H1 (cell line): ENCODE results near the gene ZNF407. TPM values are rescaled to one million over a fixed set of nuclear protein-coding genes. Genes with fewer than 3 reads are reported as not detected.

ENCODE experiments used
- CTCF ChIA-PET: fragments of 300-600 bp; sonication (Branson Sonifier 250); formaldehyde crosslinking; loops from one replicate; lab custom pipeline; 2021; ENCODE audit not compliant: partially characterized antibody; lab: Charles Lee
- POLR2A ChIA-PET: fragments of 300-600 bp; sonication (Branson Sonifier 250); formaldehyde crosslinking; loops from one replicate; lab custom pipeline; 2021; ENCODE audit warnings: inconsistent platforms; ENCODE audit not compliant: partially characterized antibody; lab: Charles Lee
- DNase-seq, 2 experiments: peaks; one replicate each; pipeline versions ENCODE4 v3.0.0 to v3.0.0-alpha.2; 2010 to 2022; ENCODE audit warnings: low spot score in 2 of 2, low read depth in 1 of 2, mixed read lengths in 1 of 2
- FAIRE-seq: peaks from 2 replicates; lab custom pipeline; 2011; peaks lifted over from hg19 to GRCh38; lab: Jason Lieb, UNC
- H2AFZ ChIP-seq: 2 replicates; pipeline ENCODE4 v1.8.1; 2012; ENCODE audit warnings: low read length, inconsistent platforms
- H2AK5ac ChIP-seq: 2 replicates; pipeline ENCODE4 v1.6.1; 2013; ENCODE audit warnings: low read depth, low read length
- H2BK120ac ChIP-seq: replicated peaks from 2 replicates; pipeline ENCODE3; 2013; ENCODE audit warnings: low read depth, low read length, inconsistent platforms
- H2BK12ac ChIP-seq: 2 replicates; pipeline ENCODE4 v1.6.1; 2013; ENCODE audit warnings: low read depth, low read length
- H2BK15ac ChIP-seq: 2 replicates; pipeline ENCODE4 v1.6.1; 2013; ENCODE audit warnings: low read length
- H2BK20ac ChIP-seq: 2 replicates; pipeline ENCODE4 v1.6.1; 2013; ENCODE audit warnings: low read length
- H2BK5ac ChIP-seq: 2 replicates; pipeline ENCODE4 v1.6.1; 2013; ENCODE audit warnings: low read depth, low read length
- H3K14ac ChIP-seq: 2 replicates; pipeline ENCODE4 v1.6.1; 2013; ENCODE audit warnings: inconsistent platforms; ENCODE audit not compliant: insufficient read length
- H3K18ac ChIP-seq: 2 replicates; pipeline ENCODE4 v1.6.1; 2013; ENCODE audit warnings: low read length; ENCODE audit errors: extremely low read depth
- H3K23ac ChIP-seq: 2 replicates; pipeline ENCODE4 v1.6.1; 2013; ENCODE audit warnings: inconsistent platforms; ENCODE audit not compliant: insufficient read length
- H3K23me2 ChIP-seq: 2 replicates; pipeline ENCODE4 v1.6.1; 2013; ENCODE audit warnings: low read depth, low read length
- H3K27ac ChIP-seq: 2 replicates; pipeline ENCODE4 v1.6.1; 2011; ENCODE audit warnings: low read depth, low read length, inconsistent platforms
- H3K27me3 ChIP-seq, 4 experiments: replicated peaks in 1 of 4; 1 replicate in 1 of 4; 2 replicates in 3 of 4; pipeline versions ENCODE4 v1.6.1 to v1.8.1; 2011 to 2013; ENCODE audit warnings: low read length in 3 of 4, mild to moderate bottlenecking in 3 of 4, inconsistent platforms in 2 of 4, mixed read lengths in 2 of 4, moderate library complexity in 1 of 4; ENCODE audit not compliant: control insufficient read depth in 3 of 4, insufficient read depth in 3 of 4; ENCODE audit errors: extremely low read depth in 1 of 4
- H3K36me3 ChIP-seq, 4 experiments: 2 replicates each; pipeline versions ENCODE4 v1.6.1 to v1.8.1; 2011 to 2013; ENCODE audit warnings: mild to moderate bottlenecking in 4 of 4, low read length in 3 of 4, moderate library complexity in 2 of 4, control low read depth in 1 of 4, inconsistent platforms in 1 of 4; ENCODE audit not compliant: insufficient read depth in 4 of 4, control insufficient read depth in 2 of 4
- H3K4ac ChIP-seq: replicated peaks from 2 replicates; pipeline ENCODE3; 2013; ENCODE audit warnings: low read length, low read depth, mixed read lengths, inconsistent platforms; ENCODE audit not compliant: insufficient read length
- H3K4me1 ChIP-seq, 4 experiments: replicated peaks in 1 of 4; 1 replicate in 1 of 4; 2 replicates in 3 of 4; pipeline versions ENCODE4 v1.6.1 to v1.8.1; 2011 to 2013; ENCODE audit warnings: low read length in 3 of 4, inconsistent platforms in 2 of 4, mixed read lengths in 1 of 4; ENCODE audit not compliant: insufficient read depth in 4 of 4, control insufficient read depth in 3 of 4
- H3K4me2 ChIP-seq, 2 experiments: 2 replicates each; pipeline versions ENCODE4 v1.6.1 to v1.8.1; 2011 to 2013; ENCODE audit warnings: low read depth in 2 of 2, low read length in 2 of 2, control low read depth in 1 of 2, inconsistent platforms in 1 of 2, mild to moderate bottlenecking in 1 of 2; ENCODE audit not compliant: insufficient read depth in 1 of 2
- H3K4me3 ChIP-seq, 4 experiments: fragments of 200-600, 300-600 bp in 1 of 4; sonication (generic), shearing (Covaris generic), sonication (Bioruptor Twin) in 1 of 4; 2 replicates each; pipeline versions ENCODE4 v1.5.1 to v1.8.1; 2011 to 2016; ENCODE audit warnings: low read length in 4 of 4, low read depth in 3 of 4, control low read depth in 2 of 4, inconsistent platforms in 2 of 4, mild to moderate bottlenecking in 2 of 4, mixed read lengths in 1 of 4, moderate library complexity in 1 of 4; ENCODE audit not compliant: insufficient read depth in 2 of 4; ENCODE audit errors: extremely low read depth in 1 of 4
- H3K56ac ChIP-seq: replicated peaks from 2 replicates; pipeline ENCODE3; 2013; ENCODE audit warnings: low read depth, mild to moderate bottlenecking, mixed read lengths, low read length, inconsistent platforms; ENCODE audit not compliant: insufficient read length
- H3K79me1 ChIP-seq: 2 replicates; pipeline ENCODE4 v1.6.1; 2013; ENCODE audit warnings: low read depth, low read length, control low read depth
- H3K79me2 ChIP-seq, 2 experiments: 2 replicates each; pipeline versions ENCODE4 v1.6.1 to v1.8.1; 2012 to 2013; ENCODE audit warnings: low read length in 2 of 2, mild to moderate bottlenecking in 2 of 2, inconsistent platforms in 1 of 2; ENCODE audit not compliant: insufficient read depth in 2 of 2, control insufficient read depth in 1 of 2
- H3K9ac ChIP-seq, 4 experiments: replicated peaks in 1 of 4; 1 replicate in 1 of 4; 2 replicates in 3 of 4; pipeline versions ENCODE4 v1.6.1 to v1.8.1; 2011 to 2013; ENCODE audit warnings: low read depth in 3 of 4, low read length in 3 of 4, control low read depth in 2 of 4, mild to moderate bottlenecking in 2 of 4, moderate library complexity in 2 of 4, inconsistent platforms in 1 of 4; ENCODE audit errors: extremely low read depth in 1 of 4
- H3K9me3 ChIP-seq, 2 experiments: 2 replicates each; pipeline versions ENCODE4 v1.6.1 to v1.8.1; 2012 to 2013; ENCODE audit warnings: mild to moderate bottlenecking in 2 of 2, moderate library complexity in 2 of 2, control low read depth in 1 of 2, inconsistent platforms in 1 of 2, low read depth in 1 of 2, low read length in 1 of 2, mixed read lengths in 1 of 2; ENCODE audit not compliant: insufficient read depth in 2 of 2
- H4K20me1 ChIP-seq, 2 experiments: replicated peaks in 1 of 2; 2 replicates each; pipeline versions ENCODE3 to v1.8.1; 2011 to 2013; ENCODE audit warnings: inconsistent platforms in 2 of 2, low read length in 2 of 2, mild to moderate bottlenecking in 1 of 2; ENCODE audit not compliant: insufficient read depth in 2 of 2, control insufficient read depth in 1 of 2
- H4K5ac ChIP-seq: 2 replicates; pipeline ENCODE4 v1.6.1; 2013; ENCODE audit warnings: low read length, low read depth, mixed read lengths, inconsistent platforms; ENCODE audit not compliant: insufficient read length
- H4K8ac ChIP-seq: 2 replicates; pipeline ENCODE4 v1.8.0; 2013; ENCODE audit warnings: mild to moderate bottlenecking, moderate library complexity, low read length, inconsistent platforms; ENCODE audit not compliant: insufficient read depth; ENCODE audit errors: extremely low read depth
- H4K91ac ChIP-seq: replicated peaks from 2 replicates; pipeline ENCODE3; 2013; ENCODE audit warnings: low read length, mixed read lengths, inconsistent platforms; ENCODE audit not compliant: insufficient read length
- ATF2 ChIP-seq: IDR thresholded peaks from 2 replicates; pipeline ENCODE4 v1.6.1; 2012; ENCODE audit warnings: low read length, inconsistent platforms
- CEBPB ChIP-seq: IDR thresholded peaks from 2 replicates; pipeline ENCODE4 v1.6.1; 2012; ENCODE audit warnings: low read depth, low read length
- CTCF ChIP-seq, 3 experiments: IDR thresholded peaks; 1 replicate in 2 of 3; 2 replicates in 1 of 3; pipeline versions ENCODE4 v1.5.1 to v1.6.1; 2011; ENCODE audit warnings: low read length in 3 of 3, mild to moderate bottlenecking in 3 of 3, inconsistent platforms in 2 of 3, low read depth in 1 of 3, moderate library complexity in 1 of 3; ENCODE audit not compliant: insufficient read depth in 1 of 3; ENCODE audit errors: control extremely low read depth in 1 of 3
- E2F6 ChIP-seq: IDR thresholded peaks from 2 replicates; pipeline ENCODE4 v1.6.1; 2012; ENCODE audit warnings: inconsistent platforms
- RBBP5 ChIP-seq: IDR thresholded peaks from 2 replicates; pipeline ENCODE4 v1.7.1; 2012; ENCODE audit warnings: low read depth, mild to moderate bottlenecking, inconsistent platforms, low read length, moderate library complexity, borderline replicate concordance
- SP4 ChIP-seq: IDR thresholded peaks from 2 replicates; pipeline ENCODE4 v1.6.1; 2012; ENCODE audit warnings: low read length, inconsistent platforms
- SRF ChIP-seq: IDR thresholded peaks from 2 replicates; pipeline ENCODE4 v1.6.1; 2011; ENCODE audit warnings: mild to moderate bottlenecking, low read depth, low read length, moderate library complexity
- TCF12 ChIP-seq: IDR thresholded peaks from 2 replicates; pipeline ENCODE4 v1.6.1; 2011; ENCODE audit warnings: low read depth, mild to moderate bottlenecking, low read length
- WGBS, 2 experiments: shearing (Covaris generic) in 1 of 2; methylation state at CpG; one replicate each; pipeline versions ENCODE4 v1.1.6 to v1.1.7; 2013 to 2015; ENCODE audit warnings: low lambda C conversion rate in 2 of 2, mixed read lengths in 2 of 2, inconsistent platforms in 1 of 2, low coverage in 1 of 2, missing lambda C conversion rate in 1 of 2; ENCODE audit not compliant: insufficient replicate concordance in 2 of 2, insufficient coverage in 1 of 2, insufficient read length in 1 of 2; ENCODE audit errors: extremely low coverage in 1 of 2, missing lambda C conversion rate in 1 of 2; 5-methylcytosine and 5-hydroxymethylcytosine counted together
- polyA plus RNA-seq, 7 experiments: library from polyadenylated mRNA; depleted of rRNA in 3 of 7; stranded (reverse) in 5 of 7; unstranded in 2 of 7; fragments of >200 nt in 5 of 7; fragments of 200-250 nt in 2 of 7; gene quantifications; 1 replicate in 5 of 7; 2 replicates in 1 of 7; 4 replicates in 1 of 7; pipeline versions ENCODE4 v1.2.1 to v1.2.3, GENCODE V29; 2011 to 2013; ENCODE audit warnings: missing spikeins in 2 of 7, mixed read lengths in 2 of 7
- total RNA-seq: library from RNA; stranded (reverse); fragmentation: NEBNext Ultra II Directional; extraction: Animal tissue kit (Norgen Biotek cat#: 25700); gene quantifications from 2 replicates; pipeline ENCODE4 v1.2.1, GENCODE V29; 2021

The ZNF407 gene
- total and polyA plus RNA-seq, 2 of the 8 experiments (the other 6 are each of a cell fraction or from before 2014, with no cell fraction given): 1.5 to 6.8 TPM

GRCh38 chr18:74590671-74591070, 7.0 kb upstream of the ZNF407 start:
- Histone ChIP-seq H4K8ac (no peak overlapping the region), H3K23ac (no peak overlapping the region), H3K18ac (no peak overlapping the region), H4K5ac (no peak overlapping the region), H3K4ac (no peak overlapping the region), H3K9me3 (no peaks in the 10 kb centered on the region), H3K23me2 (no peaks in the 10 kb centered on the region), H2BK20ac (no peak overlapping the region), H3K4me2 (no peak overlapping the region), H3K9ac (no peak overlapping the region), H2AK5ac (no peak overlapping the region), H2BK5ac (no peak overlapping the region)
- CTCF ChIA-PET: interaction anchor here (3.2 kb wide), 1 partner anchor 10 kb away, joined by 13 read pairs; no protein-coding TSS in a partner anchor
- no peak for FAIRE-seq
- 88% methylated on average over 1 of the region's 1 CpG; no CpG with 5 or more reads in 1 of the 2 experiments for WGBS, 2 experiments
- no peak for DNase-seq
- TF ChIP-seq TCF12 (no peak), CTCF (IDR thresholded peaks at IDR 0.05; ENCODE audit: control extremely low read depth in 1 of 3, insufficient read depth in 1 of 3, low read depth in 1 of 3, low read length in 3 of 3) (no peak), ATF2 (no peak), RBBP5 (no peak), CEBPB (no peak), E2F6 (no peak), SP4 (no peak), SRF (no peak)
- TF ChIP-seq, all 59 proteins: peak for 0
- Histone ChIP-seq H3K14ac (no peak overlapping the region), H3K79me2 (peaks cover 0 to 2% of the 10 kb centered on the region in 2 experiments; a peak in 1 of 4 replicates), H2BK120ac (no peak overlapping the region), H2AFZ (no peak overlapping the region), H3K4me3 (no peak overlapping the region), H3K27me3 (no peaks in the 10 kb centered on the region), H4K20me1 (peaks cover 0 to 5% of the 10 kb centered on the region in 2 experiments), H3K4me1 (no peaks in the 10 kb centered on the region), H3K56ac (no peak overlapping the region), H3K36me3 (peaks cover 0 to 5% (median 1%) of the 10 kb centered on the region in 4 experiments; a peak in 3 of 8 replicates), H3K79me1 (no peaks in the 10 kb centered on the region), H4K91ac (no peak overlapping the region), H2BK15ac (no peak overlapping the region), H2BK12ac (no peak overlapping the region), H3K27ac (no peak overlapping the region)
- POLR2A ChIA-PET: no interaction called here
